ENCODE data around the gene PABPC1L.

PABPC1L gene

DNA sequence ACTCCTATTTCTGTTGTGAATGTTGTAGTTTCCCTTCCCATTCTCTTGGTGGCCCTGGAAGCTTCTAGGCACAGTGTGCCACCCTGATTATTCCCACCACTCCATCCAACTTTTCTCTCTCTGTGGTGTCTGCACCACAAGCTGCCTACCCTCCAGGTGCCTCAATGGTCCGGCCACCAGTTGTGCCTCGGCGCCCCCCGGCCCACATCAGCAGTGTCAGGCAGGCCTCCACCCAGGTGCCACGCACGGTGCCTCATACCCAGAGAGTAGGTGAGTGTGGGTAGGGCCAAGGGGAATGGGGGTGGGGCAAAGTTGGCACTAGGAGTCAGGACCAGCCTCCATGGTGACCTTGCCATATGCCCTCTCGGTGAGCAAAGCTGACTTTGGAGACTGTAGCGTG, 23.1 kb downstream of the PABPC1L start:
- Histone ChIP-seq H3K18ac (ENCODE audit: low read length) (no peak overlapping the region), H3K23ac (ENCODE audit: low read length) (no peak overlapping the region), H3K9me3 (ENCODE audit: insufficient read depth, low read depth, low read length) (no peaks in the 10 kb centered on the region), H2BK12ac (ENCODE audit: low read length) (no peak overlapping the region), H3K27me3 (ENCODE audit: insufficient read depth, low read length) (no peaks in the 10 kb centered on the region), H4K91ac (ENCODE audit: low read depth, low read length) (no peak overlapping the region), H3K4ac (ENCODE audit: low read depth, low read length) (no peak overlapping the region), H2AK5ac (ENCODE audit: low read length) (no peak overlapping the region), H2AFZ (ENCODE audit: insufficient read depth, low read length, poor library complexity) (no peak overlapping the region), H4K12ac (ENCODE audit: low read depth, low read length) (no peak overlapping the region), H3K4me3 (ENCODE audit: low read depth, low read length) (no peak overlapping the region), H3K4me2 (ENCODE audit: low read length) (no peak overlapping the region), H4K8ac (ENCODE audit: low read depth, low read length) (no peak overlapping the region), H2BK120ac (ENCODE audit: insufficient read depth, low read length, poor library complexity) (no peak overlapping the region), H3K14ac (ENCODE audit: low read length) (no peak overlapping the region), H2BK5ac (ENCODE audit: low read depth, low read length, poor library complexity) (no peak overlapping the region), H3K79me2 (ENCODE audit: control insufficient read depth, insufficient read depth, low read length, poor library complexity) (no peaks in the 10 kb centered on the region), H3K9ac (ENCODE audit: low read length) (no peak overlapping the region), H3K27ac (ENCODE audit: low read depth, low read length) (no peak overlapping the region), H3K4me1 (ENCODE audit: control insufficient read depth in 1 of 2, insufficient read depth in 2 of 2, low read length in 2 of 2) (no peaks in the 10 kb centered on the region), H3K79me1 (ENCODE audit: low read length) (no peaks in the 10 kb centered on the region), H3K36me3 (ENCODE audit: control insufficient read depth in 1 of 2, insufficient read depth in 2 of 2, low read length in 2 of 2) (peaks cover 35 to 42% of the 10 kb centered on the region in 2 experiments)
- no CpG with 5 or more reads among the region's 8 CpGs for WGBS (ENCODE audit: extremely low coverage, insufficient coverage, insufficient read length)
- no peak for DNase-seq

DNA sequence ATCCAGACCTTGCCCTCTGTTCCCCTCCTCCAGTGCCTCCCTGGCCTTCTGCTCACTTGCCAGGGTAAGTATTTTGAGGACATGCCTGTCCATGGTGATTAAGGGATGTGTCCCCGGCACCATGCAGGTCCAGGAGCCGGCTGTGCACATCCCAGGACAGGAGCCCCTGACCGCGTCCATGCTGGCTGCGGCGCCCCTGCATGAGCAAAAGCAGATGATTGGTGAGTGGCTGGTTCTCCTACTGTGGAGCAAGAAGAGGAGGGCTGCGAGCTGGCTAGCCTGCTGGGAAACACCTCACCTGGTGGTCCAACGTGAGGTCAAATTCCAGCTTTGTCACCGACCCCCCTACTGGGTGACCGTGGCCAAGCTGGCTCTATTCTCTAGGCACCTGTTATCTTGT, 26.6 kb downstream of the PABPC1L start:
- Histone ChIP-seq H3K9me3 (ENCODE audit: insufficient read depth, low read depth, low read length) (no peaks in the 10 kb centered on the region), H2AK5ac (ENCODE audit: low read length) (no peak overlapping the region), H3K23ac (ENCODE audit: low read length) (no peak overlapping the region), H3K36me3 (ENCODE audit: control insufficient read depth in 1 of 2, insufficient read depth in 2 of 2, low read length in 2 of 2) (peaks cover 33 to 47% of the 10 kb centered on the region in 2 experiments), H3K4ac (ENCODE audit: low read depth, low read length) (no peak overlapping the region), H3K4me2 (ENCODE audit: low read length) (no peak overlapping the region), H4K8ac (ENCODE audit: low read depth, low read length) (no peak overlapping the region), H3K9ac (ENCODE audit: low read length) (no peak overlapping the region), H3K4me3 (ENCODE audit: low read depth, low read length) (no peak overlapping the region), H2BK120ac (ENCODE audit: insufficient read depth, low read length, poor library complexity) (no peak overlapping the region), H2BK12ac (ENCODE audit: low read length) (no peak overlapping the region), H3K4me1 (ENCODE audit: control insufficient read depth in 1 of 2, insufficient read depth in 2 of 2, low read length in 2 of 2) (no peaks in the 10 kb centered on the region), H3K27ac (ENCODE audit: low read depth, low read length) (no peak overlapping the region), H3K79me2 (ENCODE audit: control insufficient read depth, insufficient read depth, low read length, poor library complexity) (no peaks in the 10 kb centered on the region), H3K79me1 (ENCODE audit: low read length) (no peaks in the 10 kb centered on the region), H2BK5ac (ENCODE audit: low read depth, low read length, poor library complexity) (no peak overlapping the region), H3K27me3 (ENCODE audit: insufficient read depth, low read length) (no peaks in the 10 kb centered on the region), H4K91ac (ENCODE audit: low read depth, low read length) (no peak overlapping the region), H3K14ac (ENCODE audit: low read length) (no peak overlapping the region), H2AFZ (ENCODE audit: insufficient read depth, low read length, poor library complexity) (no peak overlapping the region), H3K18ac (ENCODE audit: low read length) (no peak overlapping the region), H4K12ac (ENCODE audit: low read depth, low read length) (no peak overlapping the region)
- DNase-seq, result no peak
- WGBS (ENCODE audit: extremely low coverage, insufficient coverage, insufficient read length), result no CpG with 5 or more reads among the region's 10 CpGs

DNA sequence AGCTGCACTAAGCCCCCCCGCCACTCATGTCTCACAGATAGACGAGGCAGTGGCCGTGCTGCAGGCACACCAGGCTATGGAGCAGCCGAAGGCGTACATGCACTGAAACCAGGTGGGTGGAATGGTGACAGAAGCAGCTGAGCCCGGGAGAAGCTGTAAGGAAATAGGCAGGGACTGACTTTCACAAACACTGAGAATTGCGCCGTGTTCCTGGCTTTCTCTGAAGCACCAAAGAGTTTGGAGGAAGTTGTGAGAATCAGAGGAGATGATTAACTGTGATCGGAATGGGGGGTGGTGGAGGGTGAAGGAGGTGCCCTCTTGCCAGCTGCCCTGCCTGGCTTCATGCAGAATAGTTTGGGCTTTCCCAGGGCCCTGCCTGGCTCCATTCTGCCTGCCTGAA, 28.8 kb downstream of the PABPC1L start:
- no peaks in the 10 kb centered on the region for H3K79me1 ChIP-seq (ENCODE audit: low read length)
- no peak overlapping the region for H4K8ac ChIP-seq (ENCODE audit: low read depth, low read length)
- no peak overlapping the region for H2BK5ac ChIP-seq (ENCODE audit: low read depth, low read length, poor library complexity)

DNA sequence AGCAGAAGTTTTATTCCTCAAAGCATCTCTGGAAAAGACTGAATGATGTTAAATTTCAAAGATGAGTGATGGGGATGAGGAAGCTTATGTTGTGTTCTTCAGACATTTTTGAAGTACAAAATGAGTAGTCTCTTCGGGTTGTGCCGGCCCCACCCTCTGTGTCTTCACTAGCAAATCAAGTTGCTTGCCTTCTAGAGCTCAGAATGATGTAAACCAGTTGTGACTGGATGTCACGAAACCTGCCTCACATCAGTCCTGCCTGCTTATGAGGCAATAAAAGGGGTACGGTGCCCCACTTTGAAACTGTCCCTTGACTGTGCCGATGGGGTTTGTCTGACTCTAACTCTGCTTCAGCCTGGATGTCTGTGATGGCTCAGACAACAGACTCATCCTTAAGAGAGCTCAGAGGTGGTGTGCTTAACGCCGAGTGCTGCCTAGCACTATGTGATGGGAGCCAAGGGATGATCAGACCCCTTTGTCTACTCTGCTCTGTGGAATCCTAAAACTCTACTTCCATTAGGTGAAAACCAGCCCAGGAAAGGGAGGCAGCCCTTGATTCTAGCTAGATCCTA, 31.3 kb downstream of the PABPC1L start:
- Histone ChIP-seq H4K12ac (ENCODE audit: low read depth, low read length) (no peak overlapping the region), H4K8ac (ENCODE audit: low read depth, low read length) (no peak overlapping the region), H3K36me3 (ENCODE audit: control insufficient read depth in 1 of 2, insufficient read depth in 2 of 2, low read length in 2 of 2) (peaks cover 41 to 49% of the 10 kb centered on the region in 2 experiments), H3K27me3 (ENCODE audit: insufficient read depth, low read length) (no peaks in the 10 kb centered on the region), H2AFZ (ENCODE audit: insufficient read depth, low read length, poor library complexity) (no peak overlapping the region), H3K4ac (ENCODE audit: low read depth, low read length) (no peak overlapping the region), H3K23ac (ENCODE audit: low read length) (no peak overlapping the region), H2BK120ac (ENCODE audit: insufficient read depth, low read length, poor library complexity) (no peak overlapping the region), H3K4me1 (ENCODE audit: control insufficient read depth in 1 of 2, insufficient read depth in 2 of 2, low read length in 2 of 2) (no peaks in the 10 kb centered on the region), H3K79me2 (ENCODE audit: control insufficient read depth, insufficient read depth, low read length, poor library complexity) (no peaks in the 10 kb centered on the region), H3K9me3 (ENCODE audit: insufficient read depth, low read depth, low read length) (no peaks in the 10 kb centered on the region), H4K91ac (ENCODE audit: low read depth, low read length) (no peak overlapping the region), H2AK5ac (ENCODE audit: low read length) (no peak overlapping the region), H3K4me2 (ENCODE audit: low read length) (no peak overlapping the region), H3K9ac (ENCODE audit: low read length) (no peak overlapping the region), H2BK12ac (ENCODE audit: low read length) (no peak overlapping the region), H3K14ac (ENCODE audit: low read length) (no peak overlapping the region), H3K4me3 (ENCODE audit: low read depth, low read length) (no peak overlapping the region), H2BK5ac (ENCODE audit: low read depth, low read length, poor library complexity) (no peak overlapping the region), H3K18ac (ENCODE audit: low read length) (no peak overlapping the region), H3K27ac (ENCODE audit: low read depth, low read length) (no peak overlapping the region), H3K79me1 (ENCODE audit: low read length) (no peaks in the 10 kb centered on the region)
- no peak for DNase-seq
- WGBS (ENCODE audit: extremely low coverage, insufficient coverage, insufficient read length), result no CpG with 5 or more reads among the region's 7 CpGs

More for the DNA sequence above, 28.8 kb downstream of the PABPC1L start:
- Histone ChIP-seq H3K14ac (ENCODE audit: low read length) (no peak overlapping the region), H3K4me3 (ENCODE audit: low read depth, low read length) (no peak overlapping the region), H3K4me1 (ENCODE audit: control insufficient read depth in 1 of 2, insufficient read depth in 2 of 2, low read length in 2 of 2) (no peaks in the 10 kb centered on the region), H3K4me2 (ENCODE audit: low read length) (no peak overlapping the region), H2BK12ac (ENCODE audit: low read length) (no peak overlapping the region), H2AK5ac (ENCODE audit: low read length) (no peak overlapping the region), H3K27me3 (ENCODE audit: insufficient read depth, low read length) (no peaks in the 10 kb centered on the region), H3K4ac (ENCODE audit: low read depth, low read length) (no peak overlapping the region), H4K12ac (ENCODE audit: low read depth, low read length) (no peak overlapping the region), H2BK120ac (ENCODE audit: insufficient read depth, low read length, poor library complexity) (no peak overlapping the region), H3K36me3 (ENCODE audit: control insufficient read depth in 1 of 2, insufficient read depth in 2 of 2, low read length in 2 of 2) (peaks cover 41 to 50% of the 10 kb centered on the region in 2 experiments), H3K27ac (ENCODE audit: low read depth, low read length) (no peak overlapping the region), H3K18ac (ENCODE audit: low read length) (no peak overlapping the region), H4K91ac (ENCODE audit: low read depth, low read length) (no peak overlapping the region), H2AFZ (ENCODE audit: insufficient read depth, low read length, poor library complexity) (no peak overlapping the region), H3K9ac (ENCODE audit: low read length) (no peak overlapping the region), H3K9me3 (ENCODE audit: insufficient read depth, low read depth, low read length) (no peaks in the 10 kb centered on the region), H3K23ac (ENCODE audit: low read length) (no peak overlapping the region), H3K79me2 (ENCODE audit: control insufficient read depth, insufficient read depth, low read length, poor library complexity) (no peaks in the 10 kb centered on the region)
- no CpG with 5 or more reads among the region's 9 CpGs for WGBS (ENCODE audit: extremely low coverage, insufficient coverage, insufficient read length)
- DNase-seq, result peak in 1 of 2 donors; percentile 7

Data from trophoblast cell (in vitro differentiated cells and primary cell).